IPS-11a (cell line): ENCODE measurements around the gene MECR.

Experiments
- H3K4me3 ChIP-seq: one replicate; pipeline ENCODE4 v1.5.1; 2013; ENCODE audit warnings: low read depth, low read length, control low read depth

Gene MECR

GRCh38 chr1:29255134-29255666 is 24.5 kb upstream of the MECR start:
- H3K4me3 ChIP-seq = no peak overlapping the region

DNA sequence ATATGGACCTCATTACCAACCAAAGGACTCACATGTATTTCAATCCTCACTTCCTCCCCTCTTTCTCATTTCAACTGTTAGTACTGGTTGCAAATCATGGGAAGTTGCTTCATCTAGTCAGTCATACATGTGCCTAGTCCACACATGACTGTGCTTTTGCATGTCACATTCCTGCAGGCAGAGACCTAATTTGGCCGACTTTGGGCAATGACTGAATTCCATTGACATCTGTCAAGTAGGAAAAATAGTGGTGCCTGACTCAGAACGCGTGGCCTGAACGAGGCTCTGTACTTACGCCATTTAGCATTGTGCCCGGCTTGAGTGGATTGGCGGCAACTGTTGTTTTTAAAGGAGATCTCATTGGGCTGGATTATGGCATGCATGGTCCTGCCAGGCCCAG is 23.6 kb upstream of the MECR start:
- H3K4me3 ChIP-seq = no peak overlapping the region

DNA sequence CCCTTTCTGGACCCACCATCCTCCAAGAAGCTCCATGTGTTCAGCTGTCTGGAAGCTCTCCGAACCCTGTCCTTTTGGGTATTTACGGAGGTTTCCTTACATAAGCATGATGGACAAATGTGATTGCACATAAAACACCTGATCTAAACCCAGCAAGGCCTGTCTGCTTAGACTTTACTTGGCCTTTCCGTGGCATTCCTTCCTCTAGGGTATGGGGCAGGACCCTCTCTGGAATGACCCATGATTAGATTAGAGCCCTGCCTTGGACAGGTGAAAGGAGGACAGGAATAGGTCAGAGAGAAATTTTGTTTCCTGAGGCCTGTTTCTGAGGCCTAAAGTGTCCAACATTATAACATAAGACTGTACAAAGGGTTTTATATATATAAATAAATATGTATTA is 22.4 kb upstream of the MECR start:
- H3K4me3 ChIP-seq = no peak overlapping the region

DNA sequence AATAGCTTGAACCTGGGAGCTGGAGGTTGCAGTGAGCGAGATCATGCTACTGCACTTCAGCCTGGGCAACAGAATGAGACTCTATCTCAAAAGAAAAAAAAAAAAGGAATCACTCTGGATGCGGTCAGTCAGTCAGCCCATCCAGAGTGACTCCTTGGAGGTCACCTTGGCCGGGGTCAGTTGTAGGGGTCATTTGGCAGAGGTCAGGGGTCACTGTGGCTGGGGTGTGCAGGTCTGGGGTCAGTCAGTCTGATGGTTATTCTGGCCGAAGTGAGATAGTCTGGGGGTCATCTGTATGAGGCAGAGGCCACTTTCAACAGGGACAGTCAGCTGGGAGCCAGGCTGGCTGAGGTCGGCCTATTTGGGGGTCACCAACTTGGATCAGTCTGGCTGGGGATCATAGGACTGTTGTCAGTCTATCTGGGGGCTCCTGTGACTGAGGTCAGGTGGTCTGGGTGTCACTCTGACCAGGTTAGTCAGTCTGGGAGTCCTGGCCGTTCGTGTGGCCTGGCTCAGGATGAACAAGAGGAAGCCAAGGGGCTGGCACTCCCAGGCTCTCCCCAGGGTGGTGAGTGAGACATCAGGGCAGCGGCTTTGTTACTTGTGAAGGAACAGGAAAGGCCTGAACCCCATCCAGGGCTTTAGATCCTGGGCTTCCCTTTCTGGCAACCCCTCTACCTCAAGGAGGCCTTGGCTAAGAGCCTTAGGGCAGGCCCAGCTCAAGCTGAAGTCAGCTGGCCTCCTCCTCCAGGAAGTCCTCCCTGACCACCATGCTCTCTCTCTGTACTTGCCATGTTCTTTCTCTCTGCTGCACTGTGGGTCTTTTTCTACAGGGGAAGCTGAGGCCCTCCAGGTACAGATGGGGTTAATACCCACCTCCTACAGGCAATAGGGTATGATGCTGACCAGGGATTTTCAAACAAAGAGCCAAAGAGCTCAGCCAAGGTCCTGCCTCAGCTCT is 20.7 kb upstream of the MECR start:
- H3K4me3 ChIP-seq = no peak overlapping the region

- no peak overlapping the region for H3K4me3 ChIP-seq
Observed at GRCh38 chr1:29249951-29250581, 19.3 kb upstream of the MECR start.

GRCh38 chr1:29249170-29249691 is 18.5 kb upstream of the MECR start:
- H3K4me3 ChIP-seq = no peak overlapping the region

GRCh38 chr1:29248409-29248808 is 17.7 kb upstream of the MECR start:
- H3K4me3 ChIP-seq = no peak overlapping the region

DNA sequence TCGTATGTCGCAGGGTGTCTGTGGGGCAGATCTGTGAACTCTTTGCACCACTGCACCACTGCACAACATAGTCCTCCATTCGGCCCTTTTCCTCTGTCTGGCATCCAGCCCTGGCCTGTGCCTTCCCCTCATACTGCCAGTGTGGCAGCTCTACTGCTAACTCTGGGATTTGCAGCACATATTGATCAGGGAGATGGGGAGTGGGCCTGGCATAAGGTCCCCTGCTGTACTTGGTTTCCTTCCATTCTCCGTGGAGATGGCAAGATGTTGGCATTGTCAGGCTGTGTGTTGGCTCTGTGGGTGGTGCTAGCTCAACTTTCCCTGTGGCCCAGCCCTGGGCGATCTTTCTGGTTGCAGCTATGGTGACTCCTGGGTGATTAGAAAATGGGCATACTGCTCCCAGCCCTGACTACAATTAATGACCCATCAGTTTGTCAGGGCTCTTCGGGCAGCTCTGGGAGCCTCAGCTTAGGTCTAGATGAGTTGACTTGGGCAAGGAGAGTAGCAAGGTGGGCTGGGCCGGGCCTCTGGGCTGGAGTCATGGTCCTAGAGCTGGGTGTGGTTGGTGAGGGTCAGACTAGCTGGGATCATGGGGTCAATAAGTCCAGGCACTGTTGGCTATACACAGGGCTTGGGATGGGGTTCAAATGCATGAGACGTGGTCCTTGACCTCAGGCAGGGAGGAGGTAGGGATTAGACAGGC is 17.0 kb upstream of the MECR start:
- H3K4me3 ChIP-seq = no peak overlapping the region

GRCh38 chr1:29247044-29247443 is 16.3 kb upstream of the MECR start:
- no peak overlapping the region for H3K4me3 ChIP-seq

- H3K4me3 ChIP-seq = no peak overlapping the region
Observed at GRCh38 chr1:29245876-29246275, 15.1 kb upstream of the MECR start.

DNA sequence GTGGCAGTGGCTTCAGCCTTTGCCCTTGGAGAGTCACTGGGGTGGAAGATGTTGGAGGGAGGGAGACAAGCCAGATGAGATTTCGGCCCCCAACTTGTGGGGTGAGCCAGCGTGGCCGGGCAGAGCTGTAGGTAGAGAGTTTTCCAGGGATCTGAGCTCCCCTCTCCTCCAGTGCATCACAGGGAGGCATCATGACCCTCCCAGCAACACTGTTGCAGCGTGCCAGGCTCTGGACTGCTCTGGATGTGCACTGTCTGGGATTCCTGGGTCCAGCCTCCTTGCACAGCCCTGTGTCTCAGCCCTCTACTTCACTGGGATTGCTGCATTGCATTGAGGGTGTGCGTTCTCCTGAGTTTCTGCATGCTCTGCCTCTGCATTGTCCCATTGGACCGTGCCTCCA is 14.5 kb upstream of the MECR start:
- no peak overlapping the region for H3K4me3 ChIP-seq

- H3K4me3 ChIP-seq = no peak overlapping the region
Observed at GRCh38 chr1:29243871-29244200, 13.1 kb upstream of the MECR start.

DNA sequence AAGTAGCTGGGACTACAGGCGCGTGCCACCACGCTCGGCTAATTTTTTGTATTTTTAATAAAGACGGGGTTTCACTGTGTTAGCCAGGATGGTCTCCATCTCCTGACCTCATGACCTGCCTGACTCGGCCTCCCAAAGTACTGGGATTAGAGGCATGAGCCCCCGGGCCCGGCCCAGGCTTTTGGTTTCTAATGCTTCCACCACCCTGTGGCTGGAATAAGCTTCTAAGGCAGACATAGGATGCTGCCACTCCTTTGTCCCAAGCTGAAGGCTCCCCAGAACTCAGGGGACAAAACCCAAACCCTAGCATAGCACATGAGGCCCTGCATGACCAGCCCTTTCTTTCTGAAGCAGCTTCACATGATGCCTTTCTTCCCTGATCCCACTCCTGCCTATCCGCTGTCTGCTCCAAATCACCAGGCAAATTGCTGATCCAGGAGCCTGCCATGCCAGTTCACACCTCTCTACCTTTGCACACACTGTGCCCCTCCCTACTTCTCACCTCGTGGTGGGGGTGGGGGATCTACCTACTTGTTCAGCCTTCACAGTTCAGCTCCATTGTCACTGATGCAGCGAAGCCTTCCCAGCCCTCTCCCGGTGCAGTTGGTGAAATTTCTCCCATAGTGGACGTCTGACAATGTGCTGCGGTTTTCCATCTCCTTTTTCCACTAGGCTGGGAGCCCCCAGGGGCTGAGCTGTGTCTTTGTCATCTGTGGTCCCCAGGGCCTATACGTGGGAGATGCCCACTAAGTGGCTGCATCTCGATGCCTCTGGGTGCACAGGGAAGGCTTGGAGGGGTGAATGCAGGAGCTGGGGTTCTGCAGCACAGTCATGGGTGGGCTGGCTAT is 12.5 kb upstream of the MECR start:
- no peak overlapping the region for H3K4me3 ChIP-seq

- no peak overlapping the region for H3K4me3 ChIP-seq
Observed at GRCh38 chr1:29240986-29241385, 10.3 kb upstream of the MECR start.

DNA sequence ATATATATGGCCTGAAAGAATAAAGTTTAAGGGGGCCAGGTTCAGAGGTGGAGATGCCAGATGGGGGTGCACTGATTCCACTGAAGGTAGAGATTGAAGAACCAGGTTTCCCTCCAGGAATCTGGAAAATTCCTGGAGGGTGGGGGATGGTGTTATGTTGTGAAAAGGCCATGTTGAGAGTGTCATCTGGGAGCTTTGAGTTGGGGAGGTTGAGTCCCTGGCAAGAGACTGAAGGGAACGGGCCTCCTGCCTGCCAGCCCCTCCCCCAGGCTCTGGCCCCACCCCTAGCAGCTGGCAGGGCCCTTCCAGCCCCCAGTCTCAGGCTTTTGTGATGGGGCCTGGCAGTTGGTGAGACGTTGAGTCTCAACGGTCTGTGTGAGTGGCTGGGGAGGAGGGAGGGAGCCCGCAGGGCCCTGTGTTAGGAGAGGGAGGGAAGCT is 9.7 kb upstream of the MECR start:
- H3K4me3 ChIP-seq = no peak overlapping the region

- no peak overlapping the region for H3K4me3 ChIP-seq
Observed at GRCh38 chr1:29239142-29239541, 8.4 kb upstream of the MECR start.

GRCh38 chr1:29238620-29239002 is 7.9 kb upstream of the MECR start:
- no peak overlapping the region for H3K4me3 ChIP-seq

DNA sequence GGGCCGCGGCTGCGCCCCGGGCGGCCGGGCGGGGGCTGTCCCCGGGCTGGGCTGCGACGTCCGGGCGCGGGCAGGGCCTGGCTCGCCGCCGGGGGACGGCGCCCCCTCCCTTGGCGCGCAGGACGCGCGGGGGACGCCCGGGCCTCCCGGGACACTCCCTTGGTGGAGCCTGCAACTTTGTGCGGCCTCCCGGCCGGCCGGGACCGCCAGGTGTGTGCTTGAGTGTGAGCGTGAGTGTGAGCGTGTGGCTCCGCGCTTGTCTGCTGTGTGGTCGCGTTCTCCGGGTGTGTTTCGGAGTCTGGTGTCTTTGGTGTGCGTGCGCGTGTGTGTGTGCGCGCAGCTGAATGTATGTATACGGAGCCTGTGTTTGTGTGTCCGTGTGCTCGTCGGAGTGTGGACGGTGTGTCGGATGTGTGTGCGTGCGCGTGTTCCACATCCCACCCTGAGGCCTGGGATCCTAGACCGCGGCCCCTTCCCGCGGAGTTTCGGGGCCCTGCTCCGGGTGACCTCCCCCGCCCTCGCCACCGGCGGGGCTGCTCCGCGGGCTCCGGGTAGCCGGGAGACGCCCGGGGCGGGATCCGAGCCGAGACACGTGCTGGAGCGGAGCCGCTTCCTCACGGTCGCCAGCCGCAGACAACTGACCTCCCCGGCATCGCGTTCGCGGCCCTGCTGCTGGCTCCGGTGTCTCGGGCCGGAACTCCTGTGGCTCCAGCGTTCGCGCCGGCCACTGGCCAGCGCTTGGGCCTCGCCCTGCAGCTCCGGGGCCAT is 7.3 kb upstream of the MECR start:
- peak overlapping the region; percentile 53 for H3K4me3 ChIP-seq

DNA sequence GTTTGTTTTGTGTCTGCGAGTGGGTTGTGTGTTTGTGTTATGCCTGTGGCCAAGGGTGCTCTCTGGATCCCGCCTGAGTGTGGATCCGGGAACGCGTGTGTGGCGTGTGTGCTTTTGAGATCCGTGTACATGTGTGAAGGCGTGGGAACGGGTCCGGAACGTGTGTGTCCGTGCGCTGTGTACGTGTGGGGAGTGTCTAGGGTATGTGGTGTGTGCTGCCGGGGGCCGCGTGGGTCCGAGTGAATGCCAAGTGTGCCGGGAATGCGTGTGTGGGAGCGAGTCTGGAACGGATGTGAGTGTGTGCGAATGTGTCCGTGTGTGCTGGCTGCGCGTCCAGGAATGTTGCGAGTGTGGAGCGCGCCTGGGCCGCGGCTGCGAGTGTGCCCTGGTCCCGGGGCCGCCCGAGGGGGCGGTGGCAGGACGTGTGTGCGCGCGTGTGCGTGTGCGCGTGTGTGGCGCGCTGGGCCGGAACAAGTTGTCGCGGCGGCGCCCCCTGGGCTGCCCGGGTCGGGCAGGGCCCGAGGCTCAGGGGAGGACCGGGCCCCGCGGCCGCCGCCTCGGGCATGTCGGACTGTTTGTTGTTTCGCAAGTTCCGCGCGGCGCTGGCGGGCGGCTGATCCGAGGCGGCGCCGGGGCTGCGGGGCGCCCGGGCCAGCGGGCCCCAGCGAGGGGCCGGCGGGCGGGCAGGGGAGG is 6.5 kb upstream of the MECR start:
- H3K4me3 ChIP-seq = peak overlapping the region; percentile 71
